IMR-90 (cell line): ENCODE data around the gene TNS1. TPM values are rescaled to one million over a fixed set of nuclear protein-coding genes. Genes with fewer than 3 reads are reported as not detected.
A peak's percentile ranks its signal among the peaks of the same experiment; 100 is the strongest.

Experiments used
- ATAC-seq: fragments of 200-7000 bp; cut with Tn5 transposase; 2 replicates; pipeline ENCODE4 v1.9.1; 2020; ENCODE audit warnings: low read depth, mild to moderate bottlenecking, moderate library complexity
- BruUV-seq: library from RNA; stranded (reverse); fragments of 400-500 nt; replicated peaks from 2 replicates; lab custom pipeline; 2021; lab: Mats Ljungman, UMichigan
- CTCF ChIA-PET: fragments of 300-600 bp; formaldehyde crosslinking; extraction: SDS; loops from one replicate; lab custom pipeline; 2021; ENCODE audit warnings: antibody characterized with exemption; lab: Yijun Ruan, JAX
- POLR2A ChIA-PET: fragments of 300-600 bp; sonication (Branson Sonifier 250); formaldehyde crosslinking; loops from one replicate; lab custom pipeline; 2022; ENCODE audit warnings: antibody characterized with exemption; ENCODE audit not compliant: unreplicated experiment; lab: Charles Lee
- DNase-seq: peaks from one replicate; pipeline ENCODE4 v3.0.0; 2013
- H2AFZ ChIP-seq: replicated peaks from 2 replicates; pipeline ENCODE3; 2013; ENCODE audit warnings: low read length, mild to moderate bottlenecking; ENCODE audit not compliant: poor library complexity
- H2AK5ac ChIP-seq: 2 replicates; pipeline ENCODE4 v1.6.1; 2013; ENCODE audit warnings: low read depth, low read length, inconsistent platforms
- H2AK9ac ChIP-seq: replicated peaks from 2 replicates; pipeline ENCODE3; 2013; ENCODE audit warnings: mild to moderate bottlenecking, low read depth, low read length, moderate library complexity; ENCODE audit not compliant: poor library complexity
- H2BK120ac ChIP-seq: 2 replicates; pipeline ENCODE4 v1.6.1; 2013; ENCODE audit warnings: low read depth, low read length, inconsistent platforms
- H2BK15ac ChIP-seq: 3 replicates; pipeline ENCODE4 v1.6.1; 2013; ENCODE audit warnings: low read depth, low read length, inconsistent platforms
- H2BK20ac ChIP-seq: 2 replicates; pipeline ENCODE4 v1.6.1; 2013; ENCODE audit warnings: low read depth, mild to moderate bottlenecking, inconsistent platforms, low read length, moderate library complexity
- H2BK5ac ChIP-seq: 2 replicates; pipeline ENCODE4 v1.6.1; 2013; ENCODE audit warnings: mild to moderate bottlenecking, low read depth, low read length, inconsistent platforms; ENCODE audit not compliant: poor library complexity, severe bottlenecking
- H3K14ac ChIP-seq: replicated peaks from 2 replicates; pipeline ENCODE4 v1.6.1; 2013; ENCODE audit warnings: low read depth, low read length, inconsistent platforms
- H3K18ac ChIP-seq: 2 replicates; pipeline ENCODE4 v1.6.1; 2013; ENCODE audit warnings: low read depth, low read length, control low read depth
- H3K23ac ChIP-seq: 2 replicates; pipeline ENCODE4 v1.6.1; 2013; ENCODE audit warnings: low read depth, low read length, inconsistent platforms
- H3K27ac ChIP-seq: 2 replicates; pipeline ENCODE4 v1.5.1; 2013; ENCODE audit warnings: mild to moderate bottlenecking, control low read depth, low read length; ENCODE audit not compliant: insufficient read depth
- H3K27me3 ChIP-seq: 2 replicates; pipeline ENCODE4 v1.6.1; 2013; ENCODE audit warnings: low read length; ENCODE audit not compliant: control insufficient read depth, insufficient read depth
- H3K36me3 ChIP-seq: 2 replicates; pipeline ENCODE4 v1.6.1; 2013; ENCODE audit warnings: low read length, mixed read lengths; ENCODE audit not compliant: control insufficient read depth, insufficient read depth
- H3K4ac ChIP-seq: 2 replicates; pipeline ENCODE4 v1.6.1; 2013; ENCODE audit warnings: low read depth, low read length, inconsistent platforms
- H3K4me1 ChIP-seq: 2 replicates; pipeline ENCODE4 v1.6.1; 2013; ENCODE audit warnings: low read length, mixed read lengths; ENCODE audit not compliant: control insufficient read depth, insufficient read depth
- H3K4me2 ChIP-seq: 2 replicates; pipeline ENCODE4 v1.6.1; 2013; ENCODE audit warnings: low read depth, mild to moderate bottlenecking, control low read depth, low read length, moderate library complexity
- H3K4me3 ChIP-seq: 2 replicates; pipeline ENCODE4 v1.5.1; 2013; ENCODE audit warnings: low read depth, mild to moderate bottlenecking, control low read depth, low read length, moderate library complexity; ENCODE audit not compliant: insufficient read depth
- H3K56ac ChIP-seq: 2 replicates; pipeline ENCODE4 v1.6.1; 2013; ENCODE audit warnings: low read length, inconsistent platforms; ENCODE audit not compliant: insufficient read depth; ENCODE audit errors: extremely low read depth
- H3K79me1 ChIP-seq, 2 experiments: 2 replicates each; pipeline ENCODE4 v1.6.1; 2013; ENCODE audit warnings: low read length in 2 of 2, inconsistent platforms in 1 of 2, low read depth in 1 of 2
- H3K9ac ChIP-seq: 2 replicates; pipeline ENCODE4 v1.6.1; 2013; ENCODE audit warnings: low read depth, low read length, control low read depth
- H3K9me1 ChIP-seq: 2 replicates; pipeline ENCODE4 v1.6.1; 2013; ENCODE audit warnings: low read length, inconsistent platforms; ENCODE audit not compliant: insufficient read depth
- H3K9me3 ChIP-seq: 2 replicates; pipeline ENCODE4 v1.6.1; 2013; ENCODE audit warnings: low read length; ENCODE audit not compliant: control insufficient read depth, insufficient read depth
- H4K20me1 ChIP-seq: 2 replicates; pipeline ENCODE4 v1.6.1; 2013; ENCODE audit warnings: low read length, inconsistent platforms; ENCODE audit not compliant: insufficient read depth
- H4K5ac ChIP-seq: 2 replicates; pipeline ENCODE4 v1.6.1; 2013; ENCODE audit warnings: mild to moderate bottlenecking, low read depth, low read length, control low read depth
- H4K8ac ChIP-seq, 2 experiments: 2 replicates each; pipeline ENCODE4 v1.6.1; 2013; ENCODE audit warnings: low read depth in 2 of 2, low read length in 2 of 2, control low read depth in 1 of 2, inconsistent platforms in 1 of 2
- H4K91ac ChIP-seq: 2 replicates; pipeline ENCODE4 v1.6.1; 2013; ENCODE audit warnings: low read depth, low read length, inconsistent platforms; ENCODE audit not compliant: insufficient read depth
- FOS ChIP-seq: fragments of 150-350 bp; IDR thresholded peaks from 2 replicates; pipeline ENCODE4 v1.6.1; 2016; ENCODE audit warnings: low read depth, low read length
- NFE2L2 ChIP-seq: fragments of 150-350 bp; IDR thresholded peaks from 2 replicates; pipeline ENCODE4 v1.6.1; 2016; ENCODE audit warnings: low read depth, mild to moderate bottlenecking, low read length
- POLR2A ChIP-seq: IDR thresholded peaks from 2 replicates; pipeline ENCODE4 v1.6.1; 2012; ENCODE audit warnings: mild to moderate bottlenecking, low read depth, low read length
- WGBS, 2 experiments: methylation state at CpG; one replicate each; pipeline versions ENCODE4 v1.1.5 to v1.1.7; 2013; ENCODE audit warnings: missing lambda C conversion rate in 2 of 2; ENCODE audit not compliant: insufficient read length in 1 of 2; ENCODE audit errors: extremely low coverage in 2 of 2; 5-methylcytosine and 5-hydroxymethylcytosine counted together
- dilution Hi-C: fragments of 300-500 bp; cut with HindIII; formaldehyde crosslinking; loops from one replicate; pipeline ENCODE4 v1.14.3; 2018; ENCODE audit warnings: low sequenced_read_pairs; ENCODE audit not compliant: unreplicated experiment
- in situ Hi-C: fragments of 300-500 bp; cut with MboI; formaldehyde crosslinking; loops from 3 replicates; pipeline ENCODE4 v1.14.3; 2019; ENCODE audit warnings: low sequenced_read_pairs, inconsistent platforms, mixed read lengths
- intact Hi-C: fragments of 100-400 bp; cut with micrococcal nuclease; formaldehyde crosslinking; loops from 2 replicates; pipeline ENCODE4 v1.10.0; 2022
- polyA plus RNA-seq, 3 experiments: library from polyadenylated mRNA; depleted of rRNA; stranded (reverse); fragments of >200 nt; gene quantifications; 2 replicates each; pipeline ENCODE4 v1.2.3, GENCODE V29; 2012; ENCODE audit warnings: low replicate concordance in 1 of 3
- total RNA-seq: library from RNA; depleted of rRNA; stranded (reverse); fragments of >200 nt; gene quantifications from 2 replicates; pipeline ENCODE4 v1.2.3, GENCODE V29; 2012

Gene TNS1
- total and polyA plus RNA-seq, 2 of the 4 experiments (the other 2 are of a cell fraction), result 41.1 to 45.2 TPM

DNA sequence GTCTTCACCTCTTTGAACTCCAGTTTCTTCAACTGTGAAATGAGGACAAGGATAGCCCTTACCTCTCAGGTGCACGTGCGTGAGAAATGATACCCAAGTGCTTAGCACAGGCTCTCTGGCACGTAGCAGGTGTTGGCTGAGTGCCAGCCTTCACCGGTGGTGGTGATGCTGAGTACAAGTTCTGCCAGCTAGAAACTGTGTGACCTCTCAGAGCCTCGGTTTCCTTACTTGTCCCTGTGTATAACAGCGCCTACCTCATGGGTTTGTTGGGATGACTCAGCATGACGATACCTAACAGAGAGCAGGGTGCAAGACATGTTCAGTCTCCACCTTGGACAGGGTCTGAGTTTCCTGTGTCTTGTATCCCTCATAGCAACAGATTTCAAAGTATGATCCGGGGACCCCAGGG lies 205.1 kb downstream of the TNS1 start:
- Histone ChIP-seq H3K9me3 (no peaks in the 10 kb centered on the region), H3K56ac (no peak overlapping the region), H2BK120ac (no peak overlapping the region), H3K14ac (no peak overlapping the region), H2BK5ac (no peak overlapping the region), H3K23ac (no peak overlapping the region), H3K18ac (no peak overlapping the region), H3K4me1 (peaks cover 8% of the 10 kb centered on the region; the same call in 1 of the 2 replicates), H3K27me3 (no peaks in the 10 kb centered on the region), H2BK15ac (no peak overlapping the region), H3K4me3 (no peak overlapping the region), H4K20me1 (0 out of 2 replicates have a peak, but pooled peaks cover 6% of the 10 kb centered on the region), H3K4me2 (no peak overlapping the region), H4K8ac (no peak overlapping the region), H2AK9ac (no peak overlapping the region), H2BK20ac (no peak overlapping the region), H3K36me3 (peaks cover 23% of the 10 kb centered on the region), H2AFZ (no peak overlapping the region), H3K27ac (no peak overlapping the region), H4K5ac (no peak overlapping the region), H4K91ac (no peak overlapping the region), H3K4ac (no peak overlapping the region), H2AK5ac (no peak overlapping the region), H3K9ac (no peak overlapping the region), H3K79me1 (0 out of 4 replicates have a peak, but pooled peaks cover 0 to 3% of the 10 kb centered on the region in 2 experiments), H3K9me1 (peaks cover 18% of the 10 kb centered on the region)
- ChIA-PET POLR2A (no interaction called here), CTCF (interaction anchor here (1.0 kb wide), 1 partner anchor 12 kb away, joined by 3 read pairs; no protein-coding TSS in a partner anchor)
- no peak for ATAC-seq
- intact Hi-C loops, result no loop called here
- dilution Hi-C loops, result no loop called here
- TF ChIP-seq FOS, result no peak
- TF ChIP-seq POLR2A, result no peak
- peak; percentile 65 for TF ChIP-seq NFE2L2
- no TSS peak for BruUV-seq
- peak; percentile 30 for DNase-seq
- 80% methylated on average over 1 of the region's 8 CpGs; no CpG with 5 or more reads in 1 of the 2 experiments for WGBS, 2 experiments
- in situ Hi-C loops, result loop anchor here (10.0 kb wide), 1 partner anchor 237 kb away; no protein-coding TSS in a partner anchor
